ENCODE measurements around the gene INAVA. TPM values are rescaled to one million over a fixed set of nuclear protein-coding genes. Genes with fewer than 3 reads are reported as not detected.

INAVA gene
- total RNA-seq, 2 donors from 2014 or later, result 59.5 to 61.5 TPM

DNA sequence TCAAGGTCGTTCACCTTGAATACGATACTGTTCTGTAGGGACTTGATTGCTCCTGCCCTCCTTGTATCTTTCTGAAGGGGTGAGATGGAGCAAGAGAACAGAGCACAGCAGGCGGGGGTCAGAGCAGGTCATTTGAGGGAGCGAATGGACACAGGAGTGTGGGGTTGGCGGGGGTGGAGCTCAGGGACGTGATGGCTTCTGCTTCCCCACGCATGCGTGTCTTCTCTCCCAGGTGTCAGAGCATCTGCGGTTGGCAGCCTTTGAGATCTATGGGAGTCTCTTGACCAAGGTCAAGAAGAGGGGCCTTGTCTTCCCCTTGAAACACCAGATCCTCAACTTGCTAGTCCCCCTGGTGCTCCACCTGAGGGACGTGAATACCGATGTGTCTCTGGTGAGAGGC, 63.9 kb downstream of the INAVA start:
- H3K27ac ChIP-seq (ENCODE audit: low read depth, low read length), result no peak overlapping the region
- H3K4me3 ChIP-seq (ENCODE audit: low read length), result no peak overlapping the region
- DNase-seq, result no peak
- 91 to 93% methylated on average over 5 to 11 of the region's 11 CpGs for WGBS, 2 experiments (ENCODE audit: insufficient coverage in 1 of 2, insufficient read length in 1 of 2)
- no peak overlapping the region for H3K9ac ChIP-seq (ENCODE audit: extremely low read depth, low read length, poor library complexity, severe bottlenecking)
- Mint-ChIP-seq H3K36me3 (ENCODE audit: low read depth) (no peaks in the 10 kb centered on the region), H3K27ac (no peak overlapping the region), H3K4me3 (no peak overlapping the region), H3K27me3 (ENCODE audit: insufficient read depth) (no peaks in the 10 kb centered on the region), H3K4me1 (peaks cover 10% of the 10 kb centered on the region), H3K9me3 (no peaks in the 10 kb centered on the region)
- TF ChIP-seq, protein P1, sequence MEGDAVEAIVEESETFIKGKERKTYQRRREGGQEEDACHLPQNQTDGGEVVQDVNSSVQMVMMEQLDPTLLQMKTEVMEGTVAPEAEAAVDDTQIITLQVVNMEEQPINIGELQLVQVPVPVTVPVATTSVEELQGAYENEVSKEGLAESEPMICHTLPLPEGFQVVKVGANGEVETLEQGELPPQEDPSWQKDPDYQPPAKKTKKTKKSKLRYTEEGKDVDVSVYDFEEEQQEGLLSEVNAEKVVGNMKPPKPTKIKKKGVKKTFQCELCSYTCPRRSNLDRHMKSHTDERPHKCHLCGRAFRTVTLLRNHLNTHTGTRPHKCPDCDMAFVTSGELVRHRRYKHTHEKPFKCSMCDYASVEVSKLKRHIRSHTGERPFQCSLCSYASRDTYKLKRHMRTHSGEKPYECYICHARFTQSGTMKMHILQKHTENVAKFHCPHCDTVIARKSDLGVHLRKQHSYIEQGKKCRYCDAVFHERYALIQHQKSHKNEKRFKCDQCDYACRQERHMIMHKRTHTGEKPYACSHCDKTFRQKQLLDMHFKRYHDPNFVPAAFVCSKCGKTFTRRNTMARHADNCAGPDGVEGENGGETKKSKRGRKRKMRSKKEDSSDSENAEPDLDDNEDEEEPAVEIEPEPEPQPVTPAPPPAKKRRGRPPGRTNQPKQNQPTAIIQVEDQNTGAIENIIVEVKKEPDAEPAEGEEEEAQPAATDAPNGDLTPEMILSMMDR (conservative IDR thresholded peaks at IDR 0.05), result no peak
- peaks cover 3% of the 10 kb centered on the region for H3K4me1 ChIP-seq (ENCODE audit: control insufficient read depth, insufficient read depth, low read length)
- no peaks in the 10 kb centered on the region for H3K9me3 ChIP-seq (ENCODE audit: control insufficient read depth, low read length)
- H3K36me3 ChIP-seq (ENCODE audit: control insufficient read depth, insufficient read depth, low read length), result no peaks in the 10 kb centered on the region
- H3K27me3 ChIP-seq (ENCODE audit: control insufficient read depth, insufficient read depth, low read length, poor library complexity, severe bottlenecking), result no peaks in the 10 kb centered on the region

DNA sequence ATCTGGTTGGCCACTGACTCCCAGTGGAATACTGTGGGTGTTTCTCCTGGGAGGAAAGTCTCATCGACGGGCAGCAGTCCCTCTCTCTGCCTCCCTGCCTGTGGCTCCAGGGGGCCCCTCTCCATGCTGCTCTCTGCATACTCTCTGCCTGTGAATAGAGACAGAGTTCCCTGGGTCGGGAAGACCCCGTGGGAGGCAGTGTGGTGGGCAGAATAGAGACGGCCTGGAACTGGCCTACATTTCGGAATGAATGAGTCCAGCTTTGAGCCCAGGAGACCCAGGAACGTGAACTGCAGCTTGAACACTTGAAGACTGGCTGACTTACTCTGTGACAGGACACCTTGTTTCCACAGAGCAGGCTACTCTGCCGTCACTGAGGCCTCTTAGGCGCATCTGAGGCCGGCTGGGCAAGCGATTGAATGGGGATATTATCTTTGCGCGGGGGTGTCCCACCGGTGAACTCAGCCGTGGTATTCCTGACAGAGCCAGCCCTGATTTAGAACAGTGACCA, 64.8 kb downstream of the INAVA start:
- Mint-ChIP-seq H3K27me3 (ENCODE audit: insufficient read depth) (no peaks in the 10 kb centered on the region), H3K9me3 (no peaks in the 10 kb centered on the region), H3K36me3 (ENCODE audit: low read depth) (no peaks in the 10 kb centered on the region), H3K27ac (no peak overlapping the region), H3K4me3 (no peak overlapping the region), H3K4me1 (peaks cover 3% of the 10 kb centered on the region)
- H3K4me1 ChIP-seq (ENCODE audit: control insufficient read depth, insufficient read depth, low read length), result no peaks in the 10 kb centered on the region
- no peak overlapping the region for H3K9ac ChIP-seq (ENCODE audit: extremely low read depth, low read length, poor library complexity, severe bottlenecking)
- WGBS, 2 experiments (ENCODE audit: insufficient coverage in 1 of 2, insufficient read length in 1 of 2), result 79 to 81% methylated on average over 9 to 15 of the region's 15 CpGs
- H3K36me3 ChIP-seq (ENCODE audit: control insufficient read depth, insufficient read depth, low read length), result no peaks in the 10 kb centered on the region
- no peak overlapping the region for H3K4me3 ChIP-seq (ENCODE audit: low read length)
- no peak overlapping the region for H3K27ac ChIP-seq (ENCODE audit: low read depth, low read length)
- DNase-seq, result peak; percentile 44
- no peaks in the 10 kb centered on the region for H3K27me3 ChIP-seq (ENCODE audit: control insufficient read depth, insufficient read depth, low read length, poor library complexity, severe bottlenecking)
- TF ChIP-seq, protein P1 (conservative IDR thresholded peaks at IDR 0.05), result no peak
- H3K9me3 ChIP-seq (ENCODE audit: control insufficient read depth, low read length), result no peaks in the 10 kb centered on the region

DNA sequence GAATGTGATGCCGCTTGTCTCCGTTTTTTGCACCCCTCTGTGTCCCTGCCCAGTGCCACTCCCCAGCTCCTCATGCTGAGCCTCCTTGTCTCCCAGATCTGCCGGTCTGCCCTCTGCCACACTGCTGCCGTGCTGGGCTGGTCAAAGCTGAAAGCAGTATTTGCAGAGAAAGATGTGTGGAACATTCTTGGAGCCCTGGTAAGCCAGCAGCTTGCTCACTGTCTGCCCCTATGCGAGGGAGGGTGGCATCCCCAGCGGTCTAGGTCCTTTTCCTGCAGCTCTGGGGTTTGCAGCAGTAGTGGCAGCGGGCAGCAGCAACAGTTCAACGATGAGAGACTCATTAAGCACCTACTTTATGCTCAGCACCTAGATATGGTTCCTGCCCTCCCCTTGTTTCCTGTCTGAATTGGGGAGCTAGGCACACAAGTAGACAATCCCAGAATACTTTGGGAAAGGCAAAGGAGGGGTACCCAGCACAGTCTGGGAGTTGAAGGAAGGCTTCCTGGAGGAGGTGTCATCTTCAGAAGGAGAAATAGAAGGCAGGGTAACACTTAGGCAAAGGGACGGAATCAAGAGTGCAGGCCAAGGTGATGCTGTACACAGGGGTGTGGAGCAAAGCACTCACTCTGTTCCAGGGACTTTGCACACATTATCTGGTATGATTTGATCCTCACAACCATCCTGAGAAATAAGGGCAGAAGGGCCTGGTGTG, 65.7 kb downstream of the INAVA start:
- TF ChIP-seq, protein P1 (conservative IDR thresholded peaks at IDR 0.05), result no peak
- no peak overlapping the region for H3K27ac Mint-ChIP-seq
- no peak overlapping the region for H3K9ac ChIP-seq (ENCODE audit: extremely low read depth, low read length, poor library complexity, severe bottlenecking)

More for the DNA sequence above, 65.7 kb downstream of the INAVA start:
- Histone ChIP-seq H3K27ac (ENCODE audit: low read depth, low read length) (no peak overlapping the region), H3K4me3 (ENCODE audit: low read length) (no peak overlapping the region), H3K36me3 (ENCODE audit: control insufficient read depth, insufficient read depth, low read length) (no peaks in the 10 kb centered on the region), H3K4me1 (ENCODE audit: control insufficient read depth, insufficient read depth, low read length) (no peaks in the 10 kb centered on the region), H3K27me3 (ENCODE audit: control insufficient read depth, insufficient read depth, low read length, poor library complexity, severe bottlenecking) (no peaks in the 10 kb centered on the region), H3K9me3 (ENCODE audit: control insufficient read depth, low read length) (no peaks in the 10 kb centered on the region)
- no peaks in the 10 kb centered on the region for H3K36me3 Mint-ChIP-seq (ENCODE audit: low read depth)
- no peak overlapping the region for H3K4me3 Mint-ChIP-seq
- no peaks in the 10 kb centered on the region for H3K27me3 Mint-ChIP-seq (ENCODE audit: insufficient read depth)
- WGBS, 2 experiments (ENCODE audit: insufficient coverage in 1 of 2, insufficient read length in 1 of 2), result 78 to 81% methylated on average over 9 of the region's 9 CpGs
- H3K4me1 Mint-ChIP-seq, result peaks cover 6% of the 10 kb centered on the region
- DNase-seq, result peak; percentile 18
- H3K9me3 Mint-ChIP-seq, result no peaks in the 10 kb centered on the region

Measured in endodermal cell (in vitro differentiated cells).